HCT116 (cell line): Measurements from ENCODE around the gene PTCD3. TPM values are rescaled to one million over a fixed set of nuclear protein-coding genes. Genes with fewer than 3 reads are reported as not detected.

ENCODE experiments used
- ATAC-seq: fragments of 200-7000 bp; cut with Tn5 transposase; 2 replicates; pipeline ENCODE4 v1.9.1; 2020; ENCODE audit warnings: mild to moderate bottlenecking, moderate library complexity
- BruUV-seq: library from RNA; stranded (reverse); fragments of 400-500 nt; replicated peaks from 2 replicates; lab custom pipeline; 2021; lab: Mats Ljungman, UMichigan
- CTCF ChIA-PET: fragments of 300-600 bp; sonication (Branson Sonifier 250); formaldehyde crosslinking; loops from one replicate; lab custom pipeline; 2021; ENCODE audit warnings: antibody characterized with exemption; lab: Charles Lee
- POLR2A ChIA-PET: fragments of 300-600, 350-600 bp; sonication (Branson Sonifier 250); formaldehyde crosslinking; loops from one replicate; lab custom pipeline; 2021; ENCODE audit warnings: antibody characterized with exemption; lab: Charles Lee
- RAD21 ChIA-PET, 2 experiments: fragments of 300-600 bp; sonication (Branson Sonifier 250); formaldehyde crosslinking; loops; one replicate each; lab custom pipeline; 2023; ENCODE audit warnings: low total read pairs in 2 of 2; ENCODE audit not compliant: uncharacterized antibody in 2 of 2, unreplicated experiment in 2 of 2, low non-redundant PET in 1 of 2; lab: Charles Lee
- DNase-seq: peaks from one replicate; pipeline ENCODE4 v3.0.0-alpha.2; 2010; ENCODE audit warnings: low read depth, low spot score
- H2AFZ ChIP-seq: fragments of 200-600 bp; shearing (Covaris generic), sonication (generic); 2 replicates; pipeline ENCODE4 v1.6.1; 2017; ENCODE audit warnings: low read depth, mixed run types, mixed read lengths, antibody characterized with exemption, low read length; ENCODE audit not compliant: poor library complexity, severe bottlenecking
- H3K27ac ChIP-seq: 2 replicates; pipeline ENCODE4 v1.5.1; 2012; ENCODE audit warnings: low read depth, low read length
- H3K27me3 ChIP-seq: fragments of 200-600 bp; sonication (generic); 2 replicates; pipeline ENCODE4 v1.6.1; 2016; ENCODE audit warnings: mixed run types, low read length, mixed read lengths; ENCODE audit not compliant: insufficient read depth
- H3K36me3 ChIP-seq, 2 experiments: fragments of 200-500 bp in 1 of 2; fragments of 200-600 bp in 1 of 2; sonication (Bioruptor generic) in 1 of 2; sonication (generic) in 1 of 2; 2 replicates each; pipeline versions ENCODE4 v1.5.1 to v1.6.1; 2014 to 2016; ENCODE audit warnings: low read length in 2 of 2, inconsistent platforms in 1 of 2, mixed read lengths in 1 of 2, mixed run types in 1 of 2; ENCODE audit not compliant: insufficient read depth in 2 of 2, control insufficient read depth in 1 of 2
- H3K4me1 ChIP-seq, 2 experiments: fragments of 200-600 bp in 1 of 2; sonication (generic) in 1 of 2; 2 replicates each; pipeline versions ENCODE4 v1.5.1 to v1.6.1; 2012 to 2017; ENCODE audit warnings: low read length in 2 of 2, inconsistent platforms in 1 of 2, mild to moderate bottlenecking in 1 of 2, mixed read lengths in 1 of 2, mixed run types in 1 of 2, moderate library complexity in 1 of 2; ENCODE audit not compliant: insufficient read depth in 2 of 2, control insufficient read depth in 1 of 2
- H3K4me2 ChIP-seq: fragments of 200-600 bp; sonication (generic); 2 replicates; pipeline ENCODE4 v1.6.1; 2017; ENCODE audit warnings: mixed run types, low read length, mixed read lengths
- H3K4me3 ChIP-seq, 2 experiments: fragments of 200-600 bp in 1 of 2; sonication (generic) in 1 of 2; replicated peaks in 1 of 2; 2 replicates each; pipeline ENCODE4 v1.5.1; 2011 to 2016; ENCODE audit warnings: low read length in 2 of 2, control low read depth in 1 of 2, low read depth in 1 of 2, mild to moderate bottlenecking in 1 of 2, mixed read lengths in 1 of 2, mixed run types in 1 of 2
- H3K79me2 ChIP-seq: fragments of 200-600 bp; sonication (generic); 2 replicates; pipeline ENCODE4 v1.6.1; 2017; ENCODE audit warnings: mild to moderate bottlenecking, mixed run types, low read length, moderate library complexity, mixed read lengths; ENCODE audit not compliant: insufficient read depth
- H3K9ac ChIP-seq: fragments of 200-600 bp; sonication (generic); 2 replicates; pipeline ENCODE4 v1.6.1; 2016; ENCODE audit warnings: low read length, mixed read lengths
- H3K9me2 ChIP-seq: fragments of 200-600 bp; sonication (generic), shearing (Covaris generic); 2 replicates; pipeline ENCODE4 v1.6.1; 2017; ENCODE audit warnings: mixed run types, mild to moderate bottlenecking, moderate library complexity; ENCODE audit not compliant: insufficient read depth
- H3K9me3 ChIP-seq, 2 experiments: fragments of 200-500 bp in 1 of 2; fragments of 200-600 bp in 1 of 2; sonication (Bioruptor generic) in 1 of 2; sonication (generic) in 1 of 2; 2 replicates each; pipeline ENCODE4 v1.6.1; 2014 to 2017; ENCODE audit warnings: low read length in 2 of 2, mixed read lengths in 2 of 2, inconsistent platforms in 1 of 2, low read depth in 1 of 2, mild to moderate bottlenecking in 1 of 2, mixed run types in 1 of 2, moderate library complexity in 1 of 2; ENCODE audit not compliant: control insufficient read depth in 1 of 2, insufficient read depth in 1 of 2
- H4K20me1 ChIP-seq: fragments of 200-600 bp; sonication (generic), shearing (Covaris generic); 2 replicates; pipeline ENCODE4 v1.6.1; 2017; ENCODE audit warnings: mixed run types, mild to moderate bottlenecking, moderate library complexity; ENCODE audit not compliant: insufficient read depth
- CBX3 ChIP-seq: IDR thresholded peaks from 2 replicates; pipeline ENCODE4 v1.6.1; 2012; ENCODE audit warnings: low read depth
- CEBPB ChIP-seq: IDR thresholded peaks from 2 replicates; pipeline ENCODE4 v1.6.1; 2012; ENCODE audit warnings: low read depth
- ELF1 ChIP-seq: IDR thresholded peaks from 2 replicates; pipeline ENCODE4 v1.6.1; 2012; ENCODE audit warnings: low read depth, borderline replicate concordance
- EZH2 ChIP-seq: fragments of 200-600 bp; sonication (generic); IDR thresholded peaks from 2 replicates; pipeline ENCODE4 v1.6.1; 2017; ENCODE audit warnings: antibody characterized with exemption, mixed run types
- FOSL1 ChIP-seq: IDR thresholded peaks from 2 replicates; pipeline ENCODE4 v1.6.1; 2012; ENCODE audit warnings: low read depth
- JUND ChIP-seq: IDR thresholded peaks from 2 replicates; pipeline ENCODE4 v1.6.1; 2012
- MAX ChIP-seq: IDR thresholded peaks from 2 replicates; pipeline ENCODE4 v1.6.1; 2012
- POLR2AphosphoS5 ChIP-seq: IDR thresholded peaks from 2 replicates; pipeline ENCODE4 v1.6.1; 2011; ENCODE audit warnings: mild to moderate bottlenecking, low read depth, low read length, moderate library complexity
- REST ChIP-seq: IDR thresholded peaks from 2 replicates; pipeline ENCODE4 v1.6.1; 2012; ENCODE audit warnings: low read depth
- SIN3A ChIP-seq: IDR thresholded peaks from 2 replicates; pipeline ENCODE4 v1.6.1; 2012; ENCODE audit warnings: low read depth
- SP1 ChIP-seq: IDR thresholded peaks from 2 replicates; pipeline ENCODE4 v1.6.1; 2012; ENCODE audit warnings: low read depth
- SRF ChIP-seq: IDR thresholded peaks from 2 replicates; pipeline ENCODE4 v1.6.1; 2012; ENCODE audit warnings: low read depth
- YY1 ChIP-seq: IDR thresholded peaks from 2 replicates; pipeline ENCODE4 v1.6.1; 2011; ENCODE audit warnings: low read length, low read depth, moderate library complexity, mild to moderate bottlenecking; ENCODE audit not compliant: insufficient replicate concordance; ENCODE audit errors: extremely low read depth
- ZBTB33 ChIP-seq: IDR thresholded peaks from 2 replicates; pipeline ENCODE4 v1.6.1; 2011; ENCODE audit warnings: mild to moderate bottlenecking, low read length, moderate library complexity; ENCODE audit not compliant: insufficient replicate concordance; ENCODE audit errors: extremely low read depth
- ZFX ChIP-seq: fragments of 450-650 bp; IDR thresholded peaks from 2 replicates; pipeline ENCODE4 v1.6.1; 2017
- intact Hi-C: fragments of 100-400 bp; cut with micrococcal nuclease; formaldehyde crosslinking; loops from 2 replicates; pipeline ENCODE4 v1.10.0; 2022
- total RNA-seq: library from RNA; stranded (reverse); gene quantifications from one replicate; pipeline ENCODE4 v1.2.1, GENCODE V29; 2021; ENCODE audit not compliant: unreplicated experiment
- TF ChIP-seq, protein P1 (sequence below): IDR thresholded peaks from 2 replicates; pipeline ENCODE4 v1.6.1; 2012

The PTCD3 gene
- total RNA-seq, 1 experiment from 2014 or later, result 154 TPM

GRCh38 chr2:86174445-86174844, 68.4 kb downstream of the PTCD3 start:
- ChIA-PET POLR2A (no interaction called here), CTCF (no interaction called here), RAD21 (no interaction called here)
- intact Hi-C loops, result no loop called here
- Histone ChIP-seq H4K20me1 (peaks cover 8% of the 10 kb centered on the region; the same call in 1 of the 2 replicates), H2AFZ (no peak overlapping the region), H3K36me3 (peaks cover 30 to 40% of the 10 kb centered on the region in 2 experiments; a peak in 3 of 4 replicates), H3K9me3 (no peaks in the 10 kb centered on the region), H3K4me3 (no peak overlapping the region), H3K79me2 (peaks cover 56% of the 10 kb centered on the region), H3K4me1 (peaks cover 0 to 3% of the 10 kb centered on the region in 2 experiments; a peak in 1 of 4 replicates), H3K27ac (no peak overlapping the region), H3K4me2 (no peak overlapping the region), H3K9ac (no peak overlapping the region), H3K27me3 (no peaks in the 10 kb centered on the region), H3K9me2 (no peaks in the 10 kb centered on the region)
- no peak for ATAC-seq
- no TSS peak for BruUV-seq
- no peak for TF ChIP-seq REST
- no peak for TF ChIP-seq YY1
- TF ChIP-seq ELF1, result no peak
- TF ChIP-seq FOSL1, result no peak
- no peak for TF ChIP-seq SP1
- TF ChIP-seq JUND, result no peak
- TF ChIP-seq MAX, result no peak
- TF ChIP-seq ZBTB33, result no peak
- TF ChIP-seq SIN3A, result no peak
- TF ChIP-seq CBX3, result no peak
- TF ChIP-seq, protein P1, sequence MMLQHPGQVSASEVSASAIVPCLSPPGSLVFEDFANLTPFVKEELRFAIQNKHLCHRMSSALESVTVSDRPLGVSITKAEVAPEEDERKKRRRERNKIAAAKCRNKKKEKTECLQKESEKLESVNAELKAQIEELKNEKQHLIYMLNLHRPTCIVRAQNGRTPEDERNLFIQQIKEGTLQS, result no peak
- no peak for TF ChIP-seq SRF
- TF ChIP-seq CEBPB, result no peak
- no peak for TF ChIP-seq EZH2
- no peak for TF ChIP-seq POLR2AphosphoS5
- TF ChIP-seq ZFX, result no peak
- no peak for DNase-seq
